CD14-positive monocyte (primary cell): ENCODE results near the gene FNBP1L. TPM values are rescaled to one million over a fixed set of nuclear protein-coding genes. Genes with fewer than 3 reads are reported as not detected.

Experiments used
- DNase-seq, 3 donors: peaks; one replicate each; pipeline ENCODE4 v3.0.0-alpha.2; 2011 to 2022
- H2AFZ ChIP-seq: 2 replicates; pipeline ENCODE4 v1.6.0; 2012; ENCODE audit warnings: mild to moderate bottlenecking, low read depth, low read length, inconsistent platforms; ENCODE audit not compliant: insufficient read depth, poor library complexity, severe bottlenecking
- H3K27ac ChIP-seq, 2 donors: 1 replicate in 1 of 2; 2 replicates in 1 of 2; pipeline ENCODE4 v1.5.1; 2012 to 2013; ENCODE audit warnings: low read length in 2 of 2, control low read depth in 1 of 2, inconsistent platforms in 1 of 2, low read depth in 1 of 2, mild to moderate bottlenecking in 1 of 2
- H3K27me3 ChIP-seq, 2 donors: one replicate each; pipeline versions ENCODE4 v1.6.0 to v1.6.1; 2011 to 2013; ENCODE audit warnings: low read length in 2 of 2; ENCODE audit not compliant: control insufficient read depth in 2 of 2, insufficient read depth in 2 of 2
- H3K36me3 ChIP-seq, 2 donors: replicated peaks in 1 of 2; 1 replicate in 1 of 2; 2 replicates in 1 of 2; pipeline versions ENCODE4 v1.5.1 to v1.6.1; 2012 to 2013; ENCODE audit warnings: low read length in 2 of 2, control low read depth in 1 of 2, inconsistent platforms in 1 of 2, mild to moderate bottlenecking in 1 of 2; ENCODE audit not compliant: insufficient read depth in 2 of 2, control insufficient read depth in 1 of 2
- H3K4me1 ChIP-seq, 2 donors: 1 replicate in 1 of 2; 2 replicates in 1 of 2; pipeline versions ENCODE4 v1.5.1 to v1.6.1; 2012 to 2013; ENCODE audit warnings: low read length in 2 of 2, control low read depth in 1 of 2, inconsistent platforms in 1 of 2, mild to moderate bottlenecking in 1 of 2, moderate library complexity in 1 of 2; ENCODE audit not compliant: insufficient read depth in 2 of 2, control insufficient read depth in 1 of 2
- H3K4me2 ChIP-seq: replicated peaks from 2 replicates; pipeline ENCODE3; 2012; ENCODE audit warnings: low read length, moderate library complexity, mild to moderate bottlenecking; ENCODE audit not compliant: poor library complexity, severe bottlenecking; ENCODE audit errors: extremely low read depth
- H3K4me3 ChIP-seq, 3 experiments: fragments of 200-600 bp in 1 of 3; sonication (generic) in 1 of 3; replicated peaks in 1 of 3; 1 replicate in 2 of 3; 2 replicates in 1 of 3; pipeline ENCODE4 v1.5.1; 2011 to 2013; ENCODE audit warnings: low read length in 3 of 3, mild to moderate bottlenecking in 3 of 3, control low read depth in 2 of 3, low read depth in 2 of 3, inconsistent platforms in 1 of 3, moderate library complexity in 1 of 3
- H3K79me2 ChIP-seq: 2 replicates; pipeline ENCODE4 v1.6.0; 2012; ENCODE audit warnings: mild to moderate bottlenecking, control low read depth, inconsistent platforms, low read length, moderate library complexity; ENCODE audit not compliant: insufficient read depth
- H3K9ac ChIP-seq: 2 replicates; pipeline ENCODE4 v1.6.0; 2017; ENCODE audit warnings: low read length, mild to moderate bottlenecking; ENCODE audit not compliant: insufficient read depth, poor library complexity, severe bottlenecking
- H3K9me3 ChIP-seq, 2 donors: replicated peaks in 1 of 2; 1 replicate in 1 of 2; 2 replicates in 1 of 2; pipeline versions ENCODE4 v1.5.1 to v1.6.1; 2012 to 2013; ENCODE audit warnings: low read length in 2 of 2, control low read depth in 1 of 2; ENCODE audit not compliant: control insufficient read depth in 1 of 2, insufficient read depth in 1 of 2
- H4K20me1 ChIP-seq: 2 replicates; pipeline ENCODE4 v1.6.0; 2012; ENCODE audit warnings: mild to moderate bottlenecking, low read length, control low read depth, moderate library complexity; ENCODE audit not compliant: insufficient read depth
- H3K27ac Mint-ChIP-seq, 7 donors: one replicate each; pipeline ENCODE4 v1.8.0; 2020; ENCODE audit warnings: mild to moderate bottlenecking in 7 of 7, mixed read lengths in 7 of 7, moderate library complexity in 6 of 7, inconsistent platforms in 2 of 7
- H3K27me3 Mint-ChIP-seq, 3 donors: one replicate each; pipeline ENCODE4 v1.8.0; 2021 to 2022; ENCODE audit warnings: low read depth in 3 of 3, mild to moderate bottlenecking in 3 of 3, mixed read lengths in 3 of 3, moderate library complexity in 3 of 3, inconsistent platforms in 1 of 3
- H3K36me3 Mint-ChIP-seq, 2 donors: one replicate each; pipeline ENCODE4 v1.8.0; 2020; ENCODE audit warnings: mixed read lengths in 2 of 2, inconsistent platforms in 1 of 2, mild to moderate bottlenecking in 1 of 2
- H3K4me1 Mint-ChIP-seq: one replicate; pipeline ENCODE4 v1.8.0; 2020; ENCODE audit warnings: mild to moderate bottlenecking, mixed read lengths
- H3K4me3 Mint-ChIP-seq, 2 donors: one replicate each; pipeline ENCODE4 v1.8.0; 2020; ENCODE audit warnings: mild to moderate bottlenecking in 2 of 2, mixed read lengths in 2 of 2, moderate library complexity in 1 of 2
- H3K9me3 Mint-ChIP-seq, 7 donors: one replicate each; pipeline ENCODE4 v1.8.0; 2020 to 2022; ENCODE audit warnings: mixed read lengths in 7 of 7, mild to moderate bottlenecking in 6 of 7, moderate library complexity in 6 of 7, inconsistent platforms in 2 of 7
- WGBS: methylation state at CpG from one replicate; pipeline ENCODE4 v1.1.5; 2013; ENCODE audit warnings: missing lambda C conversion rate; ENCODE audit not compliant: insufficient coverage; 5-methylcytosine and 5-hydroxymethylcytosine counted together
- intact Hi-C, 2 donors: fragments of 100-400 bp; cut with micrococcal nuclease; formaldehyde crosslinking; loops; one replicate each; pipeline versions ENCODE4 v1.15.0 to v1.15.1; 2023
- polyA plus RNA-seq, 3 donors: library from polyadenylated mRNA; depleted of rRNA in 1 of 3; unstranded in 2 of 3; stranded (reverse) in 1 of 3; fragments of 300-500 nt in 2 of 3; fragments of >200 nt in 1 of 3; fragmentation: Illumina TruSeq in 2 of 3; gene quantifications; 1 replicate in 2 of 3; 2 replicates in 1 of 3; pipeline ENCODE4 v1.2.3, GENCODE V29; 2012 to 2021
- TF ChIP-seq, protein P1 (sequence below): fragments of 200-600 bp; IDR thresholded peaks from one replicate; pipeline ENCODE4 v1.8.0; 2022; ENCODE audit warnings: antibody characterized with exemption, mild to moderate bottlenecking

FNBP1L gene
- polyA plus RNA-seq, 3 donors: 0.15 to 0.32 (median 0.28) TPM

DNA sequence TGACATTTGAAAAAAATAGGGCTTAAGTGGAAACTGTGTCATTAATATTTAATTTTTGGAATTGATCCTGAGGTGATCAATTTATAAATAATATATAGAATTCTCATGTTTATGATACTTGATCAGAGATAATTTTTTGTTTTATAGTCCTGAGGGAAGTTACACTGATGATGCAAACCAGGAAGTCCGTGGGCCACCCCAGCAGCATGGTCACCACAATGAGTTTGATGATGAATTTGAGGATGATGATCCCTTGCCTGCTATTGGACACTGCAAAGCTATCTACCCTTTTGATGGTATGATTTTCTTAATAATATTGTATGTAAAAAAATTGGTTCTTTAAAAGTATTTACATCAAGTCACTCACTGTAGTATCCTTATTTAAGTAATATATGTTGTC, 101.2 kb downstream of the FNBP1L start:
- peaks cover 0 to 4% of the 10 kb centered on the region in 2 donors for H3K36me3 Mint-ChIP-seq

GRCh38 chr1:93549811-93550210, 101.9 kb downstream of the FNBP1L start:
- H3K27me3 ChIP-seq: no peaks in the 10 kb centered on the region
- Mint-ChIP-seq H3K36me3 (peaks cover 0 to 4% of the 10 kb centered on the region in 2 donors), H3K4me1 (peaks cover 38% of the 10 kb centered on the region), H3K9me3 (no peaks in the 10 kb centered on the region), H3K4me3 (no peak overlapping the region), H3K27me3 (peaks cover 0 to 2% (median 0%) of the 10 kb centered on the region in 3 donors), H3K27ac (peak overlapping the region in 3 of 7 donors; percentile 13 to 53 (median 48))
- intact Hi-C loops: no loop called here
- no peak overlapping the region for H3K9ac ChIP-seq
- H3K4me2 ChIP-seq: no peak overlapping the region
- H3K9me3 ChIP-seq: no peaks in the 10 kb centered on the region
- no peaks in the 10 kb centered on the region for H4K20me1 ChIP-seq
- WGBS: no CpG with 5 or more reads among the region's 4 CpGs
- no peak overlapping the region for H3K4me3 ChIP-seq
- no peaks in the 10 kb centered on the region for H3K79me2 ChIP-seq
- TF ChIP-seq, protein P1, sequence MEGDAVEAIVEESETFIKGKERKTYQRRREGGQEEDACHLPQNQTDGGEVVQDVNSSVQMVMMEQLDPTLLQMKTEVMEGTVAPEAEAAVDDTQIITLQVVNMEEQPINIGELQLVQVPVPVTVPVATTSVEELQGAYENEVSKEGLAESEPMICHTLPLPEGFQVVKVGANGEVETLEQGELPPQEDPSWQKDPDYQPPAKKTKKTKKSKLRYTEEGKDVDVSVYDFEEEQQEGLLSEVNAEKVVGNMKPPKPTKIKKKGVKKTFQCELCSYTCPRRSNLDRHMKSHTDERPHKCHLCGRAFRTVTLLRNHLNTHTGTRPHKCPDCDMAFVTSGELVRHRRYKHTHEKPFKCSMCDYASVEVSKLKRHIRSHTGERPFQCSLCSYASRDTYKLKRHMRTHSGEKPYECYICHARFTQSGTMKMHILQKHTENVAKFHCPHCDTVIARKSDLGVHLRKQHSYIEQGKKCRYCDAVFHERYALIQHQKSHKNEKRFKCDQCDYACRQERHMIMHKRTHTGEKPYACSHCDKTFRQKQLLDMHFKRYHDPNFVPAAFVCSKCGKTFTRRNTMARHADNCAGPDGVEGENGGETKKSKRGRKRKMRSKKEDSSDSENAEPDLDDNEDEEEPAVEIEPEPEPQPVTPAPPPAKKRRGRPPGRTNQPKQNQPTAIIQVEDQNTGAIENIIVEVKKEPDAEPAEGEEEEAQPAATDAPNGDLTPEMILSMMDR: no peak
- H3K4me1 ChIP-seq: peaks cover 29 to 43% of the 10 kb centered on the region in 2 donors
- DNase-seq: peak; percentile 14 to 42 (median 19)
- peak overlapping the region in 1 of 2 donors; percentile 30 for H3K27ac ChIP-seq
- peak overlapping the region; percentile 2 for H2AFZ ChIP-seq
- H3K36me3 ChIP-seq: no peaks in the 10 kb centered on the region

More for the DNA sequence above, 101.2 kb downstream of the FNBP1L start:
- Histone ChIP-seq H3K9me3 (no peaks in the 10 kb centered on the region), H4K20me1 (no peaks in the 10 kb centered on the region), H3K36me3 (no peaks in the 10 kb centered on the region), H2AFZ (no peak overlapping the region), H3K9ac (no peak overlapping the region), H3K27me3 (no peaks in the 10 kb centered on the region), H3K4me2 (no peak overlapping the region), H3K4me3 (no peak overlapping the region), H3K79me2 (no peaks in the 10 kb centered on the region), H3K4me1 (peaks cover 29 to 42% of the 10 kb centered on the region in 2 donors), H3K27ac (no peak overlapping the region)
- peaks cover 0 to 2% (median 0%) of the 10 kb centered on the region in 3 donors for H3K27me3 Mint-ChIP-seq
- DNase-seq: peak in 1 of 3 donors; percentile 37
- no peaks in the 10 kb centered on the region for H3K9me3 Mint-ChIP-seq
- intact Hi-C loops: no loop called here
- TF ChIP-seq, protein P1: no peak
- no peak overlapping the region for H3K4me3 Mint-ChIP-seq
- H3K4me1 Mint-ChIP-seq: peaks cover 34% of the 10 kb centered on the region
- WGBS: 14% methylated on average over 1 of the region's 1 CpG
- no peak overlapping the region for H3K27ac Mint-ChIP-seq
